Lower leg skin (tissue), 3 donors: ENCODE results near the gene PSG4.
"Not testable (repeated sequence)": the region's sequence is repeated elsewhere in the genome, so short reads cannot be mapped to it uniquely, and the experiment has no call there.

Experiments
- CTCF ChIP-seq, 3 donors: fragments of 450-650 bp; IDR thresholded peaks; one replicate each; pipeline ENCODE4 v1.5.1; 2016; ENCODE audit warnings: antibody characterized with exemption in 3 of 3, mild to moderate bottlenecking in 3 of 3, moderate library complexity in 2 of 3
- POLR2A ChIP-seq, 2 donors: fragments of 450-650 bp; IDR thresholded peaks; one replicate each; pipeline ENCODE4 v1.6.1; 2016 to 2017; ENCODE audit warnings: antibody characterized with exemption in 2 of 2, mild to moderate bottlenecking in 1 of 2, moderate library complexity in 1 of 2

GRCh38 chr19:43188092-43188491 is 17.3 kb downstream of the PSG4 start:
- TF ChIP-seq CTCF, POLR2A (IDR thresholded peaks at IDR 0.05): not testable (repeated sequence)
